Smooth muscle cell of trachea (primary cell): ENCODE data around the gene ZNF346. TPM values are rescaled to one million over a fixed set of nuclear protein-coding genes. Genes with fewer than 3 reads are reported as not detected.

Experiments
- total RNA-seq: library from RNA; depleted of rRNA; stranded (reverse); fragments of >200 nt; gene quantifications from 2 replicates; pipeline ENCODE4 v1.2.1, GENCODE V29; 2014

The ZNF346 gene
- 17.2 and 17.9 TPM in 2 replicates for total RNA-seq

GRCh38 chr5:177022386-177023302, at the start of gene ZNF346:
ZNF346 (plus strand) TSS chr5:177022696; CDS start chr5:177022739, 43 bp downstream.

GRCh38 chr5:177006265-177006972, 16.1 kb upstream of the ZNF346 start, which contains the start of gene UIMC1:
UIMC1 (minus strand) TSS chr5:177006779; CDS start chr5:176982615, 24,164 bp downstream.

GRCh38 chr5:177086654-177087397, 64.3 kb downstream of the ZNF346 start, which contains the start of gene FGFR4:
FGFR4 (plus strand) TSS chr5:177086915; CDS start chr5:177089603, 2,688 bp downstream.

Other genes starting within 250 kb of the ZNF346 start
- not detected in 2 replicates for gene UNC5A, start 212.1 kb upstream of the ZNF346 start, total RNA-seq
- gene HK3, start 123.3 kb upstream of the ZNF346 start, total RNA-seq = not detected in 2 replicates
- gene UIMC1, start 15.9 kb upstream of the ZNF346 start, total RNA-seq = 24.5 and 33.3 TPM in 2 replicates
- gene FGFR4, start 64.2 kb downstream of the ZNF346 start, total RNA-seq = 20.1 and 36.7 TPM in 2 replicates
- 48.1 and 48.7 TPM in 2 replicates for gene NSD1, start 111.1 kb downstream of the ZNF346 start, total RNA-seq